Fibroblast of skin of right biceps (primary cell): ENCODE data around the gene CBFA2T3.
"Not testable (repeated sequence)": the region's sequence is repeated elsewhere in the genome, so short reads cannot be mapped to it uniquely, and the experiment has no call there.

Experiments used
- DNase-seq: peaks from one replicate; pipeline ENCODE4 v3.0.0-alpha.2; 2013

The CBFA2T3 gene

DNA sequence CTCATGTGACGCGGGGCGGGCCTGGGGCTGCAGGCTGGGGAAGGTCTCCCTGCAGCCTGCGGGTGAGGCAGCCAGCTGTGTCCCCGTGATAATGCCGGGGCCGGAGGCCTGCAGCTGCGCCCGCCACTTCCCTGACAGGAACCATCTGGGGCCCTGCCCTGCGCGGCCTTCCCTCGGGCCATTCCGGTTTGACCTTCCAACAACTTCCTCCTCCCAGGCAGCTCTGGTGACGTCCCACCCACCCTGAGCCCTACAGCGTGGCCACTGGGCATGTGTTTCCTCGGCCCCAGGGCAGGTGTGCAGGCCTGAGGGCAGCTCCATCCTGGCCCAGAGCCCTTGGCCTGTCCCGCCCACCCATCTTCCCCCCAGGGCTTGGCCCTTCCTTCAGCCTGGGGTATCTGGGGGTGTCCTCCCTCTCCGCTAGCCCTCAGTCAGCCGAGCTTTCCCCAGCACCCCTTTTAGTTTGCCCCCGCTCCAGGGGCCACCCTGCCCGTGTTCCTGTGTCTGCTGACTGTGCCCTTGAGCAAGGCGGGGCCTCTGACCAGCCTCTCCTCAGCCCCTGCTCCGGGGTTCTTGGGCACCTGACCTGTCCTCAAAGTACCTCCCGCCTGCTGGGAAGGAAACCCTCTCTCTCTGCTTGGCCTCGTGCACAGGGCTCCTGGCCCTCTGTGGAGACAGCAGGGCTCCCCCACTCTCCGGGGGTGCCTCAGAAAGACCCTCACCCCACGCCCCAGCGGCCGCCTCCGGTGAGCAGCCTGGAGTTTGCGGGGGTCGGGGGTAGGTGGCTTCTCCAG, at the start of gene CBFA2T3:
CBFA2T3 (minus strand) TSS at position 190 of the 794 bp plus-strand sequence. CDS start 400 bp downstream, outside the sequence.
- no peak for DNase-seq

DNA sequence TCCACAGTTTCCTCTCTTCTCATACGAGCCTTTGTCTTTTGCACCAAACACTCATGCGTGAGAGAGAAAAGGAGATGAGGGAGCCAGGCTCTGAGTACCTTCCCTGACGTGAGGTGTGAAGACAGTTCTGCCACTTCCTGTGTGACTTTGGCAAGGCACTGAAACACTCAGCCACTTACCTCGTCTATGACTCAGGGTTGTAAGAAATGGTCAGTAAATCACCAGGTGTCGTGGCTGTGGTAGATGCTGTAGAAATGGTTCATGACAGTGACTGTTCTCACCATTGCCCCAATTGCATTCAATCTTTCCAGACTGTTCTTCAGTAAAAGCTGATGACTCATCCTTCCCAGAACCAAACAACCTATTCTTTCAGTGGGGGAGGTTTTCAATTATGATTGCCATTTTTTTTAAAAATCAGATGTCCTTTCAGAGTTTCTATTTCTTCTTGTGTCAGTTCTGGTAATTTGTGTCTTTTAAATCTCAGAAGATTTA, 49.2 kb upstream of the CBFA2T3 start:
- peak; percentile 17 for DNase-seq

- DNase-seq = no peak
Observed at GRCh38 chr16:89025636-89026035, 48.6 kb upstream of the CBFA2T3 start.

GRCh38 chr16:89024546-89025060, 47.6 kb upstream of the CBFA2T3 start:
- DNase-seq = no peak

GRCh38 chr16:89023621-89024511, 46.9 kb upstream of the CBFA2T3 start:
- DNase-seq = no peak

DNA sequence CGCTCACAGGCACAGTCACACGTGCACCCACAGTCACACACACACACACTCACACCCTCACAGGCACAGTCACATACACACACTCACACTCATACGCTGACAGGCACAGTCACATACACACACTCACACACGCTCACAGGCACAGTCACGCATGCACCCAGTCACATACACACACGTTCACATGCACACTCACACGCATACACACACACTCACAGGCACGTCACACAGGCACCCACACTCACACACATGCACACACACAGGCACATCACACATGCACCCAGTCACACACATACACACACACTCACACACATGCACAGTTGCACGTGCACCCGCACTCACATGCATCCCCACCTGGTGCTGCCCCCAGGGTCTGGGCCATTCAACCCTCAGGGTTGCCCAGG, 46.1 kb upstream of the CBFA2T3 start:
- DNase-seq = no peak

GRCh38 chr16:89022051-89022836, 45.2 kb upstream of the CBFA2T3 start:
- no peak for DNase-seq

- DNase-seq = no peak
Observed at GRCh38 chr16:89020925-89021595, 44.1 kb upstream of the CBFA2T3 start.

DNA sequence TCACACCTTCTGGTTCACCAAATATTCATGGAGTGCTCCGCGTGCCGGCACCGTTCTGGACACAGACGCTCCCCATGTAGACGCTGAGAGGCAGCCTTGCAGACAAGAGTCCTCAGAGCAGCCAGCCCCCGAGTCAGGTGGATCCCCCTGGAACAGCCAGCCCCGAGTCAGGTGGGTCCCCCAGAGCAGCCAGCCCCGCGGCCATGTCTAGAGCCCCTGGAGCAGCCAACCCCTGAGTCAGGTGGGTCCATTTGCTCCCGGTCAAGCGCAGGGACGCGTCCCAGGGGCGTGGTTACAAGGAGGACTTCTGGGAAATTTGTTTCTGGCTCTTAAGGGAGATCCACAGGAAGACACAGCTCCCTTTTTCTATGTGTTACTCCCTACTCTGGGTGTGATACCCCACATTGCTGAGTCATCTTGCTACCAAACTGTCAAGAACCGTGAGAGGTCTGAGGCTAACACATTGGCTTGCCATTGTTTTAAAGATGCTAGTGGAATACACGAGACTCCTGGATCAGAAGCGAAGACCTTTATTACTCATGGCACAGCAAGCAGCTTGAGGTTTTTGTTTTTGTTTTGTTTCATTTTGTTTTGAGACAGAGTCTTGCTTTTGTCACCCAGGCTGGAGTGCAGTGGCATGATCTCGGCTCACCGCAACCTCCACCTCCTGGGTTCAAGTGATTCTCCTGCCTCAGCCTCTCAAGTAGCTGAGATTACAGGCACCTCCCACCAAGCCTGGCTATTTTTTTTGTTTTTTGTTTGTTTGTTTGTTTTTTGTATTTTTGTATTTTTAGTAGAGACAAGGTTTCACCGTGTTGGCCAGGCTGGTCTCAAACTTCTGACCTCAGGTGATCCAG, 43.3 kb upstream of the CBFA2T3 start:
- DNase-seq = no peak

- DNase-seq = no peak
Observed at GRCh38 chr16:89019511-89019910, 42.5 kb upstream of the CBFA2T3 start.

DNA sequence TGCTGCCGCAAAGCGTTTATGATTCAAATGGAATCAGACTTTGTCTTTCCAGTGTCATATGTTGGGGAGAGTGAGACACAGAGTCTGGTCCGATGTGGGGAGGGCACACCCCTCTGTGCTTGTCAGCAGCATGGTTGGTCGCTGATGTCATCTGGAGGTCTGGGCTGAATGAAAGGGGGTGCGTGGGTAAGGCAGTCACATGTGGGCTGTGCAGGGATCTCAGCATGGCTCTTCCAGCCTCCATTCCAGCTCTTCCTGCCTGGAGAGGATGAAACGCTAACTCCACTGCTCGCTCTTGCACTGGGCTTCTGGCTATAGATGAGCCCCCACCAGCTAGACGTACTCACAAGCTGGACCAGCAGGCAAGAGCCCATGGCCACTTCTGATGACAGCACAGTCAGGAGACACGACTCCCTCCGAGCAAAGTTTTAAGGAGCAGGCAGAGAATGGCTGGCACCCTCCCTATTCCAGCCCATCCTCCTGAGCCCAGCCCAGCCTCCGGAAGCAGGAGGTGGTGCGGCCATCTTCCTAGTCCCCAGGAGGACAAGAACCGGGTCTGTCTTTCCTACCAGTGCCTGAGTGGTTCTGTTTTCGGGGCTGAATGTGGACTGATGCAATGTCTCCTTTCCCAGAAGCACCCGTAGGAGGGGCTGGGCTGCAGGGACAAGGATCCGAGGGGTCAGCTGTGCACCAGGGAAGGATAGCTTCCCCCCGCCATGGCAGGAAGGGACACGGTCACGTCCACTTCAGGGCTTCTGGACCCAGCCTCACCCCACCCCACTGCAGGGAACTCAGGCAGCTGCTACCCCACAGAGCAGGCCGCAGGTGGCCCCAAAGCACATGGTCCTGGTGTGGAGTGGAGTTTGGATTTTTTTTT, 41.5 kb upstream of the CBFA2T3 start:
- peak; percentile 60 for DNase-seq

DNA sequence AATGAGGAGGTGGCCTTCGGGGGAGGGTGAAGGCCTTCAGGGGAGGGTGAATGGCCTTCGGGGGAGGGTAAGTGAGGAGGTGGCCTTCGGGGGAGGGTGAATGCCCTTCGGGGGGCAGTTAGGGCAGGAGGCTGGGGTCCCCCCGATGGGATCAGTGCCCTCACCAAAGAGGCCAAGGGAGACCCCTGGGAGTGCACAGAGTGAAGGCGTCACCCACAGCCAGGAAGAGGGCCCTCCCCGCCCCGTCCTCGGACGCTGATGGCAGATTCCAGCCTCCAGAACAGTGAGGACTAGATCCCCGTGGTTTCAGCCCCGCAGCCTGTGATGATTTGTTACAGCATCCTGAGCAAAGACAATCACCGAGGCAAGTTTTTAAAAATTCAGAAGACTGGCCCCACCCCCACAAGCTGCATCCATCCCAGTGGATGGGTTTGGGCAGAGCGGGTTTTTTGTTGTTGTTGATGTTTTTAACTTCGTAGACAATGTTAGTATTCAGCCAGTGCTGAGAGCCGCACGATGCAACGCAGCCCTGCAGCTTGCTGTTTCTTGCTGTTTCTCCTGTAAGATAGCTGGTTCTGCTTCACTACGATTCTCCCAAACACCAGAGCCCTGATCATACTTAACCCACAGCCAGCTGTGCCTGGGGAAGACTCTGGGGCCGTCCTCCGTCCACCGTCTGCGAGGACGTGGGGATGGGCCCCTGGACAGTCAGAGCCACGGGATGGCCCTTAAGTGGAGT, 40.7 kb upstream of the CBFA2T3 start:
- no peak for DNase-seq

- DNase-seq = not testable (repeated sequence)
Observed at GRCh38 chr16:89016561-89016960, 39.6 kb upstream of the CBFA2T3 start.

- DNase-seq = no peak
Observed at GRCh38 chr16:89015271-89015859, 38.4 kb upstream of the CBFA2T3 start.

DNA sequence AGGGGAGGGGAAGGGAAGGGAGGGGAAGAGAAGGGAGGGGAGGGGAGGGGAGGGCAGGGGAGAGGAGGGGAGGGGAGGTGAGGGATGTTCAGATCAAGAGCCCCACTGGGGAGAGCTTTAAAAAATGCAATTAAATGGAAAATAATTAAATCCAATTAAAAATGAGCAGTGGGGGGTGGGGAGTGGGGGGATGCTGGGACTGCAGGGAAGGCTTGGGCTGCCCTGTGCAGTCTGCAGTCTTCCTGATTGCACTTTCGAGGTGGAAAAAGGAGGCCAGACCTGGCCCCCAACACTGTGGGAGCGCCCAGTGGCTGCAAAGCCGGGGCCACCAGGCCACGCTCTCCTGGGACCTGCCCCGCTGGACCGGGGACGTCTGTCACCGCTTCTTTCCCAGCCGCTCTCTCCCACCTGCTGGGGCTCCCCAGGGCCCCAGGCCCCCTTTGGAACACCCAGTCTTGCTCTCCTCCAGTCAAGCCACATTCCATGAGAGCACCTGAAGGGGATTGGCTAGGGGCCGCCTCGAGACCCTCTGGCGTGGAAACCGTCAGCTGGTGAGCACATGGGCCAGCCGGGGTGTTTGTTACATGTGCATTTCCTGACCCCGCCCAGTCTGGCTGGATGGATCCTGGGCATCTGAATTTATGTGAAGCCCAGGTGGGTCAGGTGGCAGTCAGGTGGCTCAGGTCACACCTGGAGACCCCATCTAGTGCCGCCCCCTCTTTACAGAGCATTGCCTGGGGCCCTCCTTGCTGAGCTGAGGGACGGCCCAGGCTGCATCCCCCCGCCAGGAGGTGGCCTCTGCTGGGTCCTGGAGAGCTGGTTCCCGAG, 37.6 kb upstream of the CBFA2T3 start:
- DNase-seq = no peak

- no peak for DNase-seq
Observed at GRCh38 chr16:89013692-89014402, 36.8 kb upstream of the CBFA2T3 start.

DNA sequence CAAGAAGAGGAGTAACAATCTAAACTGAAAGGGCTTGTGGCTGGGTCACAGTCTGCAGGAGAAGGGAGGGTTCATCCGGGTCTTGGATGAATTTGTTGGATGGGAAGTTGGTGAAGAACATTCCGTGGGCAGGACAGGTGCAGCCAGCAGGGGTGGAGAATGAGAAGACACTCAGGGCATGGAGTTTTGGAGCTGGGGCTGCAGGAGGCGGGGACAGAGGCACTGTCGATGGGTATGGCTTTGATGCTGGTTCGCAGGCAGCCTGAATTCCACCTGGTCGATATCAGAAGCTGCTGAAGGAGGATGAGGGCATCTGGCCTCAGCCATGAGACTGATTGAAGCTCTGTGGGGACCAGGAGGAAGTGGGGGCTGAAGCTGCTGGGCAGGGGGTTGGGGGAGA, 36.1 kb upstream of the CBFA2T3 start:
- DNase-seq = no peak
